ENCODE results near the gene TMEM132A.

TMEM132A gene

DNA sequence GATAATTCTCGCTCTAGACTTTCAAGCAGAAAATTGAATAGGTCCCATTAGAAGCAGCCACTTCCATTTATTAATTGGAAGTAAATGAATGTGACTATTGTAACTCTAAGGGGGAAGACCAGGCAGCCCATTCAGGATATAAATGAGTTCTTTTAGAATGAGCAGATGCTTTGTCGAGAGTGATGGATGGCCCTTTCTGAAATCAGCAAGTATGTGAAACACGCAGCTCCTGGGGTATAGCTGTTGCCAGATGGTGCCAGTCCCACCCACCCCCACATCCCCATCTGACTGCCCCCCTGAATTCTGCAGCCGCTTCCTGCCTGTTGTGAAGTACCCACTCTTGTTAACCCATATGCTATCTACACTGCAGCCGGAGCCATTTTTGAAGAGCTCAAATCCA, 24.0 kb downstream of the TMEM132A start:
- H3K4me3 Mint-ChIP-seq: no peak overlapping the region
- peaks cover 4% of the 10 kb centered on the region for H3K36me3 Mint-ChIP-seq
- H3K9me3 Mint-ChIP-seq (ENCODE audit: low read depth): no peaks in the 10 kb centered on the region

DNA sequence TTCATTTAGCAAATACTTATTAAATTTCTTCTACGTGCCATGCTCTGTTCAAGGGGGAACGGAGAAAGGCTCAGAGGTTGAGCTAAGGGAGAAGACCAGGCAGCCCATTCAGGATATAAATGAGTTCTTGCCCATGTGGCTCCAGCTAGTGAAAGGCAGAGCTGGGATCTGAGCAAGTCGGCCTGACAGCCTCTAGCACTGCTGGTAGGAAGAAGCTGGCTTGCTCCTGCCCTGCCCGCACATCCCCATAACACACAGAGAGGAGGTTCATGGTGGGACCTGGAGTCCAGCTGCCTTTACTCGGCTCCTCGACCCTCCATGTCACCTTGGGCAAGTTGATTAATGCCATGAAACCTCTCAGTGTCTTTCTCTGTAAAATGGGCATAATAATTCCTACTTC, 25.8 kb downstream of the TMEM132A start:
- H3K9me3 Mint-ChIP-seq (ENCODE audit: low read depth): no peaks in the 10 kb centered on the region
- H3K4me1 Mint-ChIP-seq (ENCODE audit: low read depth): peaks cover 26% of the 10 kb centered on the region
- H3K27me3 Mint-ChIP-seq: no peaks in the 10 kb centered on the region
- peak overlapping the region; percentile 66 for H3K4me3 Mint-ChIP-seq
- no peaks in the 10 kb centered on the region for H3K36me3 Mint-ChIP-seq
- H3K27ac Mint-ChIP-seq: peak overlapping the region; percentile 79

More for the DNA sequence above, 24.0 kb downstream of the TMEM132A start:
- Mint-ChIP-seq H3K4me1 (ENCODE audit: low read depth) (peaks cover 26% of the 10 kb centered on the region), H3K27ac (no peak overlapping the region), H3K27me3 (no peaks in the 10 kb centered on the region)

DNA sequence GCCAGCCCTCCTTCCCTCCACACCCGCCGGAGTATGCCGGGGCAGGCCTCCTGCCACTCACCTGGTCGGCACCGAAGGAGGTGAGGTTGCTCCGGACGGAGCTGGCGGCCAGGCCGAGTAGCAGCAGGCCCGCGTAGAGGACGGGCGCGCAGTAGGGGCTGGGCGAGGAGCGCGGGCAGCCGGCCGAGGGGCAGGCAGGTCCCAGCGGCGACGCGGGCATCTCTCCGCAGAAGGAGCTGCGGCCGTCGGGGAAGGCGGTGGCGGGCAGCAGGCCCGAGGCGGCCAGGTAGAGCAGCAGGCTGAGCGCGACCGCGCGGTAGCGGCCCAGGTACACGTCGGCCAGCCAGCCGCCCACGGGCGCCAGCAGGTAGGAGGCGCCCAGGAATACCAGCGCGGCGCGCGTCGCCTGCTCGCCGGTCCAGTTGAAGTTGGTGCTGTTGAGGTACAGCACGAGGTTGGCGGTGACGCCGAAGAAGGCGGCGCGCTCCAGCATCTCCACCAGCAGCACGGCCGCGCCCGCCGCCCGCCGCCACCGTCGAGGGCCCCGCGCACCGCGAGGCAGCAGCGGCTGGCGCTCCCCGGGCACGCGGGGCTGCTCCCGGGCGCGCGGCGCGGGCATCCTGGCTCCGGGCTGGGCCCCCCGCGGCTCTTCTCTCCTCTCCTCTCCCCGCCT, 26.8 kb downstream of the TMEM132A start:
- Mint-ChIP-seq H3K9me3 (ENCODE audit: low read depth) (no peaks in the 10 kb centered on the region), H3K36me3 (no peaks in the 10 kb centered on the region), H3K4me1 (ENCODE audit: low read depth) (peaks cover 32% of the 10 kb centered on the region), H3K27ac (no peak overlapping the region), H3K27me3 (no peaks in the 10 kb centered on the region), H3K4me3 (peak overlapping the region; percentile 88)

DNA sequence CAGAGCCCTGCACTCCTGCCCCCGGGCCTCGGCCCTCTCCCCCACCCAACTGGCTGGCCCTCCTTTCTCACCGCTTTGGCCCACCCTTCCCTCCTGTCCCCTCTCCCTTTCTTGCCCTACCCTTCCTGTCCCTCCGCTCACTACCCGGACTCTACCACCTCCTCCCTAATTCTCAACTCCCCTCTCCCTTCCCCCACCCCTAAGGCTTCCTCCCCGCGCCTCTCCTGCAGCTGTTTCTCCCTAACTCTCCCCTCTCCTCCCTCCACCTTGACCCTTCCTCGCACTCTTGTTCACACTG, 27.3 kb downstream of the TMEM132A start:
- Mint-ChIP-seq H3K27me3 (no peaks in the 10 kb centered on the region), H3K36me3 (no peaks in the 10 kb centered on the region), H3K9me3 (ENCODE audit: low read depth) (no peaks in the 10 kb centered on the region), H3K4me1 (ENCODE audit: low read depth) (peaks cover 32% of the 10 kb centered on the region), H3K4me3 (peak overlapping the region; percentile 88), H3K27ac (peak overlapping the region; percentile 92)

DNA sequence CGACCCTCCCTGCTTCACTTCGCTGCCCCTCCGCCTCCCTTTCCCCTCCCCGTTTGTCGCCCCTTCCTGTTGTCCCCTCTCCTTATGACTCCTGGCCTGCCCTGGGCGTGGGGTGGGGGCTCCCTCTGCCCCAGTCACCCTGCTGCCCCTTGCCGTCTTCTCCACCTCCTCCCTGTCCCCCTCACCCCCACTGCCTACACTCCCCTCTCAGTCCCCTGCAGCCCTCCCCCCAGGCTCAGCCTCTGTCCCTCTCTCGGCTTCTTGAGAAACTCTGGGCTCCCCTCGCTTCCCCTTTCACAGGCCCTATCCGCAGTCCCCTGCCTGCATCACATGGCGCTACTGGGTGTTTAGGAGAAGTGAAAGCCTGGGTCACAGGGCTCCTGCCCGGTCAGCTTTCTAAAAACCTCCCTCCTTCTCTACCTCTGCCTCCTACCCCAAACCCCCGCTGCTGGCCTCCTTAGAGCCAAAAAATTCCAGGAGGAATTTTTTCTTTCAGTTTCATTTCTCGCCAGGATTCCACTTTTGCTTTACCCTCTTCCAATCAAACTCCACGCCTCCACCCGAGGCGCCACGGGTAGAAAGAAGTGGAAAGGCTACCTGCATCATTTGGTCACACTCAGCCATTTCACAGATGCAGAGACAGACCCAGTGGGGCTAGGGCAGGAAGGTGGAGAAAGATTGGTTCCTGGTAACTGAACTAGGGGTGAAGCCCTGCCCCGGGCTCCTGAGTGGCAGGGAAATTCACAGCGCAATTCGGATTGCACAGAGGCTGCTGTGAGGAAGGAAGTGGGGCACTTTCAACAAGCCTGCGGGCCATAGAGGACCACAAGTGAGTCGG, 27.9 kb downstream of the TMEM132A start, which contains the start of gene SLC15A3:
Gene SLC15A3 (minus strand): TSS at position 273 of the 838 bp plus-strand sequence. CDS start 625 bp downstream, outside the sequence.
- no peaks in the 10 kb centered on the region for H3K27me3 Mint-ChIP-seq
- peaks cover 32% of the 10 kb centered on the region for H3K4me1 Mint-ChIP-seq (ENCODE audit: low read depth)
- peak within 1 kb of the TSS; percentile 92 for H3K27ac Mint-ChIP-seq
- H3K4me3 Mint-ChIP-seq: peak within 1 kb of the TSS; percentile 88
- no peaks in the 10 kb centered on the region for H3K9me3 Mint-ChIP-seq (ENCODE audit: low read depth)
- H3K36me3 Mint-ChIP-seq: no peaks in the 10 kb centered on the region

DNA sequence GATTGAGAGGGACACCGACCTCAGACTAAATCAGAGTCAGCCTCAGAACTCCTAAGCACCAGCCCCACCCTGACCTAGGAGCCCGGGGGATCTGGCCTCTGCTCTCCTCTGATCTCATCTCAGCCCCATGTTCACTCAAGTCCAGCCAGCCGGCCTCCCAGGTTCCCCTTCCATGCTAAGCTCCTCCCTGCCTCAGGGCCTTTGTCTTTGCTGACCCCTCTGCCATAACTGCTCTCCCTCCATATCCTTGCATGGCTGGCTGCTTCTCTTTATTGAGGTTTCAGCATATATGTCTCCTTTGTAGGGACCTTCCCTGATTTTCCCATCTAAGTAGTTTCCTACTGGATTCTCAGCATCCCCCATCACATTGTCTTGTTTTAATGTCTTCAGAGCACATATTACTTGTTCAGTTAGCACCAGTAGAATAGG, 28.5 kb downstream of the TMEM132A start:
- H3K4me1 Mint-ChIP-seq (ENCODE audit: low read depth): peaks cover 32% of the 10 kb centered on the region
- peak overlapping the region; percentile 88 for H3K4me3 Mint-ChIP-seq
- H3K27me3 Mint-ChIP-seq: no peaks in the 10 kb centered on the region
- peak overlapping the region; percentile 92 for H3K27ac Mint-ChIP-seq
- no peaks in the 10 kb centered on the region for H3K36me3 Mint-ChIP-seq
- no peaks in the 10 kb centered on the region for H3K9me3 Mint-ChIP-seq (ENCODE audit: low read depth)

DNA sequence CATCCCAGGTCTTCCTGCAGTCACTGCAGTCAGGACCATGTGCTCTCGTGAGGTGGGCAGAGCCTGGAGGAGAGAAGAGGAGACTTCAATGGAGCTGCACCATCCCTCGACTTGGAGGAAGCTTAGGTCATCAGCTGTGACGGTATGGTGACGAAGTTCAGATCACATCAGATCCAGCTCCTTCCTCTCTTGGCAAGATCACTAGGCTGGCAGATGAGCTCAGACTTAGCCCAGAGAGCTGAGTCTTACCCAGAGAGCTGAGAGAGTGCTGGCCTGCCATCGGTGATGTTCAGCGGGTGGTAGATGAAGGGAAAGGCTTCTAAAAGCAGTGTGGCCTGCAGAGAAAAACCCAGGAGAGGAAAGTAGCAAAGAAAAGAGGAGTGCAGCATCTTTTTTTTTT, 29.5 kb downstream of the TMEM132A start:
- Mint-ChIP-seq H3K27ac (no peak overlapping the region), H3K9me3 (ENCODE audit: low read depth) (no peaks in the 10 kb centered on the region), H3K27me3 (no peaks in the 10 kb centered on the region), H3K4me1 (ENCODE audit: low read depth) (peaks cover 28% of the 10 kb centered on the region), H3K36me3 (no peaks in the 10 kb centered on the region), H3K4me3 (no peak overlapping the region)

DNA sequence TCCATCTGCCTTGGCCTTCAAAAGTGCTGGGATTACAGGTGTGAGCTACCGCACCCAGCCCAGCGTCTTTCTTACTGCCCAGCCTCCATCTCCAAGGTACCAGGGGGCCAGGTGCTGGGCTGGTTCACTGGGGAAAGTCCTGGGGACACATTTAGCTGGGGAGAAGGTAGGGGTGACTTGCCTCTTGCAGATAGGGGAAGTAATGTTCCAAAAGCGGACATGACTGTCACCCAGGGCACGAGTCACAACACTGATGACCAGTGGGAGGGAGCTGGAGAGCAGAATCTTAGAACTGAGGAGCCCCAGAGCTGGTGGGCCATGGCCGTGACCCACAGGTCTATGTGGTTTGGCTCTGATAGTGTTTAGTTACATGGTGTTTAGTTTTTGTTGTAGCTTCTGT, 30.2 kb downstream of the TMEM132A start:
- H3K27ac Mint-ChIP-seq: no peak overlapping the region
- H3K36me3 Mint-ChIP-seq: no peaks in the 10 kb centered on the region
- H3K4me1 Mint-ChIP-seq (ENCODE audit: low read depth): peaks cover 28% of the 10 kb centered on the region
- H3K9me3 Mint-ChIP-seq (ENCODE audit: low read depth): no peaks in the 10 kb centered on the region
- H3K27me3 Mint-ChIP-seq: no peaks in the 10 kb centered on the region
- no peak overlapping the region for H3K4me3 Mint-ChIP-seq

DNA sequence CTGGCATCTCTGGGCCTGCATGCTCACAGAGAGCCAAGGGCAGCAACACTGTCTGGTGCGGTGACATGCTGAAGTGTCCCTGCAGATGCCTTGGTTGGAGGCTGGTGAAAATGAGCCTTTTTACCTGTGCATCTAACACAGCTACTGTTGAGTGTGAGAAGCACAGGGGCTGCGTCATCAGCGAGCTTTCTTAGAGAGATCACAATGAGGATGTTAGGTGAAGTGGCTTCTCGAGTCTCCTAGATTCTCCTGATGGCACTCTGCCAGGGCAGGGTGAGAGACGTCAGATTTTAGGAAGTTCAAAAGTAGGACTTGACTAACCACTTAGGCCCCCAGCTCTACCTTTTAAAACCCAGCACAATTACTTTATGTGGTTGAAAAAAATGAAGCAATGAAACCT, 31.3 kb downstream of the TMEM132A start:
- Mint-ChIP-seq H3K36me3 (no peaks in the 10 kb centered on the region), H3K9me3 (ENCODE audit: low read depth) (no peaks in the 10 kb centered on the region), H3K4me3 (no peak overlapping the region), H3K4me1 (ENCODE audit: low read depth) (peaks cover 20% of the 10 kb centered on the region), H3K27ac (no peak overlapping the region), H3K27me3 (no peaks in the 10 kb centered on the region)

DNA sequence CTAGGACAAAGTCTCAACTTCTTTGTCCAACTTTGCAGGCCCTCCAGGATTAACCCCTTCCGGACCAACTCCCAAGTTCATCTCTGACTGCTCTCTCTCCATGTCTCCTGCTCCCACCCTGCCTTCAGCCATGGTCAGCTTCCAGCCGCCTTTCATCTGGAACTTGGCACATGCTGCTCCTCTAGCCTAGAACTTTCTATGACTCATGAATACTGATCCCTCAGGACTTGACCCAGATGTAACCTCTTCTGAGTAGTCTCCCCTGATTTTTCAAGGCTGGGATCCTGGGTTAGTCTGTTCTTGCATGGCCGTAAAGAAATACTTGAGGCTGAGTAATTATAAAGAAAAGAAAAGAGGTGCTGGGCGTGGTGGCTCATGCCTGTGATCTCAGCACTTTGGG, 32.9 kb downstream of the TMEM132A start:
- H3K27me3 Mint-ChIP-seq: no peaks in the 10 kb centered on the region

DNA sequence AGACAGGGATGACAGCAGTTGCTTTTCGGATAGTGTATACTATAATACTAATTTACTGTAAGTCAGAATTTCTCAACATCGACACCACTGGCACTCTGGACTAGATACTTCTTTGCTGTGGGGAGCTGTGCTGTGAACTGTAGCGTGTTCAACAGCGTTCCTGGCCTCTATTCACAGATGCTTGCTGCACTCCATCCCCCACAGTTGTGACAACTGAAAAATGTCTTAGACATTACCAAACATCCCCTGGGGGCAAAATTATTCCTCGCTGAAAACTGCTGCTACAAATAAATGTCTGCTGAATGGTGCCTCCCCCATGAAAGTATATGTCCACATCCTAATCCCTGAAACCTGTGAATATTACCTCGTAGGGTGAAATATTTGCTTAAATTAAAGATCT, 35.2 kb downstream of the TMEM132A start:
- no peaks in the 10 kb centered on the region for H3K9me3 Mint-ChIP-seq (ENCODE audit: low read depth)
- H3K36me3 Mint-ChIP-seq: no peaks in the 10 kb centered on the region
- H3K27me3 Mint-ChIP-seq: no peaks in the 10 kb centered on the region
- H3K27ac Mint-ChIP-seq: no peak overlapping the region
- H3K4me1 Mint-ChIP-seq (ENCODE audit: low read depth): peaks cover 6% of the 10 kb centered on the region
- H3K4me3 Mint-ChIP-seq: no peak overlapping the region

More for the DNA sequence above, 32.9 kb downstream of the TMEM132A start:
- H3K4me1 Mint-ChIP-seq (ENCODE audit: low read depth): peaks cover 14% of the 10 kb centered on the region
- H3K36me3 Mint-ChIP-seq: no peaks in the 10 kb centered on the region
- no peaks in the 10 kb centered on the region for H3K9me3 Mint-ChIP-seq (ENCODE audit: low read depth)
- H3K27ac Mint-ChIP-seq: no peak overlapping the region
- no peak overlapping the region for H3K4me3 Mint-ChIP-seq

DNA sequence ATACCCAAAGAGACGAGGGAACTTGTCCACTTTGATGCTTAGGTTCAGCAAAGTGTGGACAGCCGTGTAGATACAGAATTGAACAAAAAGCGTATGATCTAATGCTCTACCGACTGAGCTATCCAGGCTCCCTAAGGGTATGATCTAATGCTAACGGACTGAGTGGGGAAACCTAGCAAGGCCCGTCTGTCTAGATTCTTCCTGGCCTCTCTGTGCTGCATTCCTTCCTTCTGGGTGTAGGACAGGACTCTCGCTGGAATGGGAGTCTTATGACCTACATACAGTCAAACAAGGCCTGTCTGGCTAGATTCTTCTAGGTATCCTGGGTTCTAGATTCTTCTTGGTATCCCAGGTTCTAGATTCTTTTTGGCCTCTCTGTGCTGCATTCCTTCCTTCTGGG, 36.1 kb downstream of the TMEM132A start:
- peaks cover 5% of the 10 kb centered on the region for H3K4me1 Mint-ChIP-seq (ENCODE audit: low read depth)
- H3K27ac Mint-ChIP-seq: no peak overlapping the region
- H3K27me3 Mint-ChIP-seq: no peaks in the 10 kb centered on the region
- H3K4me3 Mint-ChIP-seq: no peak overlapping the region
- no peaks in the 10 kb centered on the region for H3K9me3 Mint-ChIP-seq (ENCODE audit: low read depth)
- H3K36me3 Mint-ChIP-seq: no peaks in the 10 kb centered on the region

DNA sequence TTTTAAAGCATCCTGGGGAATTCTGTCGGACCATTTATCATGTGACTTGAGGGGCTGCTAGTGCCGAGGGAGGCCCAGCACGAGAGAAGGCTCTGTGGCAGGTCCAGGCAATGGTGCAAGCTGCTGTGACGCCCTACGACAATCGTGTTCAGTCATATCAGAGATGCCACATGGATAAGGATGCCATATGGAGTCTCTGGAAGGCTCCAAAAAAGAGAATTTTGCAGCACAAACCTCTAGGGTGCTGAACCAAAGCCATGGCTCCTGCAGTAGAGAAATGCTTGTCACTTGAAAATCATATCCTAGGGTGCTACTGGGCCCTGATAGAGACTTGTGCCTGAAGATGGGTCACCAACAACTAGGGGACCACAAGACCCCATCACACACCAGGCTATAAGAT, 40.5 kb downstream of the TMEM132A start:
- peaks cover 4% of the 10 kb centered on the region for H3K36me3 Mint-ChIP-seq
- no peaks in the 10 kb centered on the region for H3K4me1 Mint-ChIP-seq (ENCODE audit: low read depth)
- no peaks in the 10 kb centered on the region for H3K27me3 Mint-ChIP-seq
- H3K9me3 Mint-ChIP-seq (ENCODE audit: low read depth): peaks cover 5% of the 10 kb centered on the region
- H3K4me3 Mint-ChIP-seq: no peak overlapping the region
- no peak overlapping the region for H3K27ac Mint-ChIP-seq

DNA sequence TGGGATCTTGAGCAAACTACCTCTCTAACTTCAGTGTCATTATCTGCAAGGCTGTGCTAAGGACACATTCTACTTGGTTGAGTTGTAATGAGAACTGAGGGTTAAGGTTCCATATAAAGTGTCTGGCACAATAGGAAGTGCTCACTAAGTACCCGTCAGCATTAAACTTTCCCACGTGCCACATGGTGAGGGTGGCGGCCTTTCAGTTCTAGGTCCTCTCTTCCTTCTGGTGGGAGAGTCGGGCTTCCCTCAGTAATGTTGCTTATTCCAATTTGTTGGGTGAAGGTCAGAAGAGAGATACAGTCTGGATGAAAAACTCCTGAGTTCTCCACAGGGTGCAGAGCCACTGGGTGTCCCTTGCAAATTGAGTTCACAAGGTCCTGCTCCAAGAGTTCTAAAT, 42.6 kb downstream of the TMEM132A start:
- Mint-ChIP-seq H3K9me3 (ENCODE audit: low read depth) (peaks cover 5% of the 10 kb centered on the region), H3K36me3 (peaks cover 4% of the 10 kb centered on the region), H3K27me3 (no peaks in the 10 kb centered on the region), H3K4me3 (no peak overlapping the region), H3K27ac (no peak overlapping the region), H3K4me1 (ENCODE audit: low read depth) (peaks cover 15% of the 10 kb centered on the region)

DNA sequence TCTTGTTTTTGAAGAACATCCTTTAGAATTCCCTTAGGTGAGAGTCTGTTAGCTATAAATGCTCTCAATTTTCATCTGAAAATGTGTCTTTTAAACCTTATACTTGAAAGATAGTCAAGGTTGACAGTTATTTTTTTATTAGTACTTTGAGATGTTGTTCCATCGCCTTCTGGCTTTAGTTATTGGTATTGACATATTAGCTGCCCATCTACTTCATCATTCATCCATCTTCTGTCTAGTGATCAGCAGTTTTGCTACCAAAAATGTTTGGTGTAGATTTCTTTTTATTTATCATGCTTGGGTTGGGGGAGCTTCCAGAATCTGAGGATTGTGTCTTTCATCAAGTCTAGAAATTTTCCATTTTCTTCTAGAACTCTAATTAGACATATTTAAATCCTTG, 44.0 kb downstream of the TMEM132A start:
- no peak overlapping the region for H3K4me3 Mint-ChIP-seq
- peaks cover 4% of the 10 kb centered on the region for H3K36me3 Mint-ChIP-seq
- H3K27ac Mint-ChIP-seq: no peak overlapping the region
- no peaks in the 10 kb centered on the region for H3K27me3 Mint-ChIP-seq
- peaks cover 15% of the 10 kb centered on the region for H3K4me1 Mint-ChIP-seq (ENCODE audit: low read depth)
- H3K9me3 Mint-ChIP-seq (ENCODE audit: low read depth): peaks cover 5% of the 10 kb centered on the region
